HCT116 (cell line): Measurements from ENCODE around the gene MCTP2. TPM values are rescaled to one million over a fixed set of nuclear protein-coding genes. Genes with fewer than 3 reads are reported as not detected.
"Not testable (repeated sequence)": the region's sequence is repeated elsewhere in the genome, so short reads cannot be mapped to it uniquely, and the experiment has no call there.

ENCODE experiments used
- ATAC-seq: fragments of 200-7000 bp; cut with Tn5 transposase; 2 replicates; pipeline ENCODE4 v1.9.1; 2020; ENCODE audit warnings: mild to moderate bottlenecking, moderate library complexity
- BruUV-seq: library from RNA; stranded (reverse); fragments of 400-500 nt; replicated peaks from 2 replicates; lab custom pipeline; 2021; lab: Mats Ljungman, UMichigan
- CTCF ChIA-PET: fragments of 300-600 bp; sonication (Branson Sonifier 250); formaldehyde crosslinking; loops from one replicate; lab custom pipeline; 2021; ENCODE audit warnings: antibody characterized with exemption; lab: Charles Lee
- POLR2A ChIA-PET: fragments of 300-600, 350-600 bp; sonication (Branson Sonifier 250); formaldehyde crosslinking; loops from one replicate; lab custom pipeline; 2021; ENCODE audit warnings: antibody characterized with exemption; lab: Charles Lee
- RAD21 ChIA-PET, 2 experiments: fragments of 300-600 bp; sonication (Branson Sonifier 250); formaldehyde crosslinking; loops; one replicate each; lab custom pipeline; 2023; ENCODE audit warnings: low total read pairs in 2 of 2; ENCODE audit not compliant: uncharacterized antibody in 2 of 2, unreplicated experiment in 2 of 2, low non-redundant PET in 1 of 2; lab: Charles Lee
- DNase-seq: peaks from one replicate; pipeline ENCODE4 v3.0.0-alpha.2; 2010; ENCODE audit warnings: low read depth, low spot score
- H2AFZ ChIP-seq: fragments of 200-600 bp; shearing (Covaris generic), sonication (generic); 2 replicates; pipeline ENCODE4 v1.6.1; 2017; ENCODE audit warnings: low read depth, mixed run types, mixed read lengths, antibody characterized with exemption, low read length; ENCODE audit not compliant: poor library complexity, severe bottlenecking
- H3K27ac ChIP-seq: 2 replicates; pipeline ENCODE4 v1.5.1; 2012; ENCODE audit warnings: low read depth, low read length
- H3K27me3 ChIP-seq: fragments of 200-600 bp; sonication (generic); 2 replicates; pipeline ENCODE4 v1.6.1; 2016; ENCODE audit warnings: mixed run types, low read length, mixed read lengths; ENCODE audit not compliant: insufficient read depth
- H3K36me3 ChIP-seq, 2 experiments: fragments of 200-500 bp in 1 of 2; fragments of 200-600 bp in 1 of 2; sonication (Bioruptor generic) in 1 of 2; sonication (generic) in 1 of 2; 2 replicates each; pipeline versions ENCODE4 v1.5.1 to v1.6.1; 2014 to 2016; ENCODE audit warnings: low read length in 2 of 2, inconsistent platforms in 1 of 2, mixed read lengths in 1 of 2, mixed run types in 1 of 2; ENCODE audit not compliant: insufficient read depth in 2 of 2, control insufficient read depth in 1 of 2
- H3K4me1 ChIP-seq, 2 experiments: fragments of 200-600 bp in 1 of 2; sonication (generic) in 1 of 2; 2 replicates each; pipeline versions ENCODE4 v1.5.1 to v1.6.1; 2012 to 2017; ENCODE audit warnings: low read length in 2 of 2, inconsistent platforms in 1 of 2, mild to moderate bottlenecking in 1 of 2, mixed read lengths in 1 of 2, mixed run types in 1 of 2, moderate library complexity in 1 of 2; ENCODE audit not compliant: insufficient read depth in 2 of 2, control insufficient read depth in 1 of 2
- H3K4me2 ChIP-seq: fragments of 200-600 bp; sonication (generic); 2 replicates; pipeline ENCODE4 v1.6.1; 2017; ENCODE audit warnings: mixed run types, low read length, mixed read lengths
- H3K4me3 ChIP-seq, 2 experiments: fragments of 200-600 bp in 1 of 2; sonication (generic) in 1 of 2; replicated peaks in 1 of 2; 2 replicates each; pipeline ENCODE4 v1.5.1; 2011 to 2016; ENCODE audit warnings: low read length in 2 of 2, control low read depth in 1 of 2, low read depth in 1 of 2, mild to moderate bottlenecking in 1 of 2, mixed read lengths in 1 of 2, mixed run types in 1 of 2
- H3K79me2 ChIP-seq: fragments of 200-600 bp; sonication (generic); 2 replicates; pipeline ENCODE4 v1.6.1; 2017; ENCODE audit warnings: mild to moderate bottlenecking, mixed run types, low read length, moderate library complexity, mixed read lengths; ENCODE audit not compliant: insufficient read depth
- H3K9ac ChIP-seq: fragments of 200-600 bp; sonication (generic); 2 replicates; pipeline ENCODE4 v1.6.1; 2016; ENCODE audit warnings: low read length, mixed read lengths
- H3K9me2 ChIP-seq: fragments of 200-600 bp; sonication (generic), shearing (Covaris generic); 2 replicates; pipeline ENCODE4 v1.6.1; 2017; ENCODE audit warnings: mixed run types, mild to moderate bottlenecking, moderate library complexity; ENCODE audit not compliant: insufficient read depth
- H3K9me3 ChIP-seq, 2 experiments: fragments of 200-500 bp in 1 of 2; fragments of 200-600 bp in 1 of 2; sonication (Bioruptor generic) in 1 of 2; sonication (generic) in 1 of 2; 2 replicates each; pipeline ENCODE4 v1.6.1; 2014 to 2017; ENCODE audit warnings: low read length in 2 of 2, mixed read lengths in 2 of 2, inconsistent platforms in 1 of 2, low read depth in 1 of 2, mild to moderate bottlenecking in 1 of 2, mixed run types in 1 of 2, moderate library complexity in 1 of 2; ENCODE audit not compliant: control insufficient read depth in 1 of 2, insufficient read depth in 1 of 2
- H4K20me1 ChIP-seq: fragments of 200-600 bp; sonication (generic), shearing (Covaris generic); 2 replicates; pipeline ENCODE4 v1.6.1; 2017; ENCODE audit warnings: mixed run types, mild to moderate bottlenecking, moderate library complexity; ENCODE audit not compliant: insufficient read depth
- CEBPB ChIP-seq: IDR thresholded peaks from 2 replicates; pipeline ENCODE4 v1.6.1; 2012; ENCODE audit warnings: low read depth
- POLR2A ChIP-seq: IDR thresholded peaks from 2 replicates; pipeline ENCODE4 v1.7.0; 2011; ENCODE audit warnings: borderline replicate concordance; ENCODE audit not compliant: insufficient read depth, insufficient read length; ENCODE audit errors: extremely low read depth
- POLR2AphosphoS5 ChIP-seq: IDR thresholded peaks from 2 replicates; pipeline ENCODE4 v1.6.1; 2011; ENCODE audit warnings: mild to moderate bottlenecking, low read depth, low read length, moderate library complexity
- TCF7L2 ChIP-seq: IDR thresholded peaks from 2 replicates; pipeline ENCODE4 v1.7.0; 2011; ENCODE audit warnings: borderline replicate concordance, inconsistent platforms; ENCODE audit not compliant: insufficient read depth, insufficient read length; ENCODE audit errors: extremely low read depth
- intact Hi-C: fragments of 100-400 bp; cut with micrococcal nuclease; formaldehyde crosslinking; loops from 2 replicates; pipeline ENCODE4 v1.10.0; 2022
- total RNA-seq: library from RNA; stranded (reverse); gene quantifications from one replicate; pipeline ENCODE4 v1.2.1, GENCODE V29; 2021; ENCODE audit not compliant: unreplicated experiment
- TF ChIP-seq, protein P1 (sequence below): IDR thresholded peaks from 2 replicates; pipeline ENCODE4 v1.6.1; 2011; ENCODE audit warnings: mild to moderate bottlenecking, low read length, moderate library complexity; ENCODE audit not compliant: insufficient replicate concordance; ENCODE audit errors: extremely low read depth
- TF ChIP-seq, protein P2 (sequence below), 3 experiments: fragments of 200-600 bp in 1 of 3; sonication (generic) in 1 of 3; IDR thresholded peaks in 2 of 3; conservative IDR thresholded peaks in 1 of 3; 2 replicates each; pipeline ENCODE4 v1.5.1; 2012 to 2017; ENCODE audit warnings: low read depth in 2 of 3, low read length in 2 of 3, antibody characterized with exemption in 1 of 3, borderline replicate concordance in 1 of 3, control low read depth in 1 of 3, mild to moderate bottlenecking in 1 of 3, mixed read lengths in 1 of 3, mixed run types in 1 of 3, moderate library complexity in 1 of 3; ENCODE audit not compliant: insufficient read depth in 1 of 3

The MCTP2 gene
- total RNA-seq, 1 experiment from 2014 or later, result 12.9 TPM

GRCh38 chr15:94242257-94242656 is 10.9 kb downstream of the MCTP2 start:
- no TSS peak for BruUV-seq
- intact Hi-C loops, result no loop called here

GRCh38 chr15:94243003-94243402 is 11.6 kb downstream of the MCTP2 start:
- DNase-seq, BruUV-seq, H3K9me2 ChIP-seq, ATAC-seq, H3K4me3 ChIP-seq, H3K27me3 ChIP-seq, intact Hi-C loops, H3K9me3 ChIP-seq, H3K9ac ChIP-seq, H3K4me1 ChIP-seq, POLR2A ChIA-PET, CTCF ChIA-PET, H3K27ac ChIP-seq, RAD21 ChIA-PET, H4K20me1 ChIP-seq, H3K4me2 ChIP-seq, H2AFZ ChIP-seq, H3K36me3 ChIP-seq: not testable (repeated sequence)
- H3K79me2 ChIP-seq, result peaks cover 14% of the 10 kb centered on the region

More at GRCh38 chr15:94242257-94242656, 10.9 kb downstream of the MCTP2 start:
- H3K9me3 ChIP-seq, result no peaks in the 10 kb centered on the region
- no peaks in the 10 kb centered on the region for H4K20me1 ChIP-seq
- peaks cover 0 to 6% of the 10 kb centered on the region in 2 experiments; a peak in 1 of 4 replicates for H3K4me1 ChIP-seq
- no peaks in the 10 kb centered on the region for H3K9me2 ChIP-seq
- CTCF ChIA-PET, result no interaction called here
- no peak overlapping the region for H2AFZ ChIP-seq
- H3K27me3 ChIP-seq, result no peaks in the 10 kb centered on the region
- DNase-seq (no peak), ATAC-seq (no peak)
- no peaks in the 10 kb centered on the region for H3K36me3 ChIP-seq
- TF ChIP-seq, protein P1, sequence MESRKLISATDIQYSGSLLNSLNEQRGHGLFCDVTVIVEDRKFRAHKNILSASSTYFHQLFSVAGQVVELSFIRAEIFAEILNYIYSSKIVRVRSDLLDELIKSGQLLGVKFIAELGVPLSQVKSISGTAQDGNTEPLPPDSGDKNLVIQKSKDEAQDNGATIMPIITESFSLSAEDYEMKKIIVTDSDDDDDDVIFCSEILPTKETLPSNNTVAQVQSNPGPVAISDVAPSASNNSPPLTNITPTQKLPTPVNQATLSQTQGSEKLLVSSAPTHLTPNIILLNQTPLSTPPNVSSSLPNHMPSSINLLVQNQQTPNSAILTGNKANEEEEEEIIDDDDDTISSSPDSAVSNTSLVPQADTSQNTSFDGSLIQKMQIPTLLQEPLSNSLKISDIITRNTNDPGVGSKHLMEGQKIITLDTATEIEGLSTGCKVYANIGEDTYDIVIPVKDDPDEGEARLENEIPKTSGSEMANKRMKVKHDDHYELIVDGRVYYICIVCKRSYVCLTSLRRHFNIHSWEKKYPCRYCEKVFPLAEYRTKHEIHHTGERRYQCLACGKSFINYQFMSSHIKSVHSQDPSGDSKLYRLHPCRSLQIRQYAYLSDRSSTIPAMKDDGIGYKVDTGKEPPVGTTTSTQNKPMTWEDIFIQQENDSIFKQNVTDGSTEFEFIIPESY, result no peak
- TF ChIP-seq POLR2AphosphoS5 (no peak), TCF7L2 (no peak), POLR2A (no peak), CEBPB (no peak)
- TF ChIP-seq, protein P2, sequence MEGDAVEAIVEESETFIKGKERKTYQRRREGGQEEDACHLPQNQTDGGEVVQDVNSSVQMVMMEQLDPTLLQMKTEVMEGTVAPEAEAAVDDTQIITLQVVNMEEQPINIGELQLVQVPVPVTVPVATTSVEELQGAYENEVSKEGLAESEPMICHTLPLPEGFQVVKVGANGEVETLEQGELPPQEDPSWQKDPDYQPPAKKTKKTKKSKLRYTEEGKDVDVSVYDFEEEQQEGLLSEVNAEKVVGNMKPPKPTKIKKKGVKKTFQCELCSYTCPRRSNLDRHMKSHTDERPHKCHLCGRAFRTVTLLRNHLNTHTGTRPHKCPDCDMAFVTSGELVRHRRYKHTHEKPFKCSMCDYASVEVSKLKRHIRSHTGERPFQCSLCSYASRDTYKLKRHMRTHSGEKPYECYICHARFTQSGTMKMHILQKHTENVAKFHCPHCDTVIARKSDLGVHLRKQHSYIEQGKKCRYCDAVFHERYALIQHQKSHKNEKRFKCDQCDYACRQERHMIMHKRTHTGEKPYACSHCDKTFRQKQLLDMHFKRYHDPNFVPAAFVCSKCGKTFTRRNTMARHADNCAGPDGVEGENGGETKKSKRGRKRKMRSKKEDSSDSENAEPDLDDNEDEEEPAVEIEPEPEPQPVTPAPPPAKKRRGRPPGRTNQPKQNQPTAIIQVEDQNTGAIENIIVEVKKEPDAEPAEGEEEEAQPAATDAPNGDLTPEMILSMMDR (IDR thresholded peaks at IDR 0.05 in 2 of 3, conservative IDR thresholded peaks at IDR 0.05 in 1 of 3; ENCODE audit: borderline replicate concordance in 1 of 3, insufficient read depth in 1 of 3, low read depth in 2 of 3, low read length in 2 of 3), result no peak
- no peak overlapping the region for H3K27ac ChIP-seq
- RAD21 ChIA-PET, result no interaction called here
- H3K4me3 ChIP-seq, result no peak overlapping the region
- no peak overlapping the region for H3K9ac ChIP-seq
- H3K4me2 ChIP-seq, result no peak overlapping the region
- H3K79me2 ChIP-seq, result peaks cover 17% of the 10 kb centered on the region
- POLR2A ChIA-PET, result no interaction called here
